ENCODE data around the gene SLC9A9. TPM values are rescaled to one million over a fixed set of nuclear protein-coding genes. Genes with fewer than 3 reads are reported as not detected.
"Not testable (repeated sequence)": the region's sequence is repeated elsewhere in the genome, so short reads cannot be mapped to it uniquely, and the experiment has no call there.

Gene SLC9A9
- total RNA-seq, 2 experiments from 2014 or later, result 1.3 to 1.6 TPM

DNA sequence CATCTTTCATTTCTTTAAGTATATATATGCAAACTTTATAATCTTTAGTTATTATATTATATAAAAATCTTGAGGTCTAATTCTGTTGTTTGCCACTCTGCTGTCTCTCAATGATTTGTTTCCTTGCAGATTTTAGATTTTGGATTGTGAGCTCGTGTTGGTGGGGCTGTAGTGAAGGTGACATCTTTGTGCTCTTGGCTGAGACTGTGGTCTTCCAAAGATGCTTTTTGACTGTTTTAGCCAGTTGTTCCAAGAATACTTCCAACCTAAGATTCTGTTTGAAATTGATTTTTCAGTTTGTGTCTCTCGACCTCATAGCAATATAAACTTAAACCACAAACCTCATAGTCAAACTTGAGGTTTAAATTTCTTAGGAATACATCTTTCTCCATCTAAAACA, 326.5 kb downstream of the SLC9A9 start:
- Mint-ChIP-seq H3K27ac (no peak overlapping the region), H3K4me3 (no peak overlapping the region), H3K4me1 (ENCODE audit: low read depth) (no peaks in the 10 kb centered on the region), H3K36me3 (peaks cover 7% of the 10 kb centered on the region), H3K27me3 (no peaks in the 10 kb centered on the region), H3K9me3 (peaks cover 4% of the 10 kb centered on the region)
- intact Hi-C loops (cut with micrococcal nuclease), result no loop called here
- DNase-seq, result no peak
- ChIA-PET CTCF (no interaction called here), POLR2A (no interaction called here)

DNA sequence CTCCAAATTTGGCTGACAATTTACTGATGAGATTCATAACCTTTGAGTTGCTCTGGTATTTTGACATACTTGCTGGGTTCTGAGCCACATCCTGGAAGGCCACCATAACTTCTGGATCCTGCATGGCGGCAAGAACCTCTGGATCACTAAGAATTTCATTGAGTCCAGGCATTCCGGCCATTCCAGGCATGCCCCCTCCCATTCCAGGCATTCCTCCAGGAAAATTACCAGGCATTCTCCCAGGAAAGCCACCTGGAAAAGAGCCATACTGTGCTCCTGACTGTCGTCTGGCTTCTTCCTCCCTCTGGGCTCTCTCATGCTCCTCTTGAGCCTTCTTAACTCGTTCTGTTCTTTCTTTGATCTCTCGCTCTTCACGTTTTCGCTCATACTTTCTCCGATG, 331.1 kb downstream of the SLC9A9 start:
- H3K4me3 Mint-ChIP-seq; H3K4me1 Mint-ChIP-seq (ENCODE audit: low read depth); CTCF ChIA-PET; POLR2A ChIA-PET; H3K9me3 Mint-ChIP-seq; DNase-seq; H3K27me3 Mint-ChIP-seq; H3K27ac Mint-ChIP-seq; intact Hi-C loops (cut with micrococcal nuclease); H3K36me3 Mint-ChIP-seq: not testable (repeated sequence)

DNA sequence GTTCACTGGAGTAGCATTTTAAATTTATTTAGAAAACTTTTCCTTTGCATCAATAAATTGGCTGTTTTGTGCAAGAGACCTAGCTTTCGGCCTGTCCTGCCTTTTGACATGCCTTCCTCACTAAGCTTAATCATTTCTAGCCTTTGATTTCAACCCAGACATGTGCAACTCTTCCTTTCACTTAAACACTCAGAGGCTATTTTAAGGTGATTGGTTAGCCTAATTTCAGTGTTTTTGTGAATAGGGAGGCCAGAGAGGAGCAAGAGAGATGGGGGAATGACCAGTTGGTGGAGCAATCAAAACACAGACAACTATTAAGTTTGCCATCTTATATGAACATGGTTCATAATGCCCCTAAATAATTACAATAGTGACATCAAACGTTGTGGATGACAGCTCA, 333.4 kb downstream of the SLC9A9 start:
- POLR2A ChIA-PET, result no interaction called here
- intact Hi-C loops (cut with micrococcal nuclease), result no loop called here
- no peaks in the 10 kb centered on the region for H3K27me3 Mint-ChIP-seq
- H3K9me3 Mint-ChIP-seq, result no peaks in the 10 kb centered on the region
- no peaks in the 10 kb centered on the region for H3K36me3 Mint-ChIP-seq
- H3K4me3 Mint-ChIP-seq, result no peak overlapping the region
- CTCF ChIA-PET, result interaction anchor here (1.1 kb wide), 1 partner anchor 11 kb away, joined by 3 read pairs; no protein-coding TSS in a partner anchor
- no peaks in the 10 kb centered on the region for H3K4me1 Mint-ChIP-seq (ENCODE audit: low read depth)
- no peak overlapping the region for H3K27ac Mint-ChIP-seq
- DNase-seq, result no peak

DNA sequence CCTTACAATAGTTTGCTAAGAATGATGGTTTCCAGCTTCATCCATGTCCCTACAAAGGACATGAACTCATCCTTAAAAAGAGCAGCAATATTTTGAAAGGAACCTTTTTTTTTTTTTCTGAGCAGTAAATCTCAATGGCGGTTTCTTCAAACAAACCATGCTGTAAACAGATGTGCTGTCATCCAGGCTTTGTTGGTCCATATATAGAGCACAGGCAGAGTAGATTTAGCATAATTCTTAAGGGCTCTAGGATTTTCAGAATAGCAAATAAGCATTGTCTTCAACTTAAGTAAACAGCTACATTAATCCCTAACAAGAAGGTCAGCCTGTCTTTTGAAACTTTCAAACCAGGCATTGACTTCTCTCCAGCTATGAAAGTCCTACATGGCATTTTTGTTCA, 334.2 kb downstream of the SLC9A9 start:
- Mint-ChIP-seq H3K27me3 (no peaks in the 10 kb centered on the region), H3K4me3 (no peak overlapping the region), H3K36me3 (no peaks in the 10 kb centered on the region), H3K4me1 (ENCODE audit: low read depth) (no peaks in the 10 kb centered on the region), H3K9me3 (no peaks in the 10 kb centered on the region), H3K27ac (no peak overlapping the region)
- intact Hi-C loops (cut with micrococcal nuclease), result no loop called here
- ChIA-PET CTCF (interaction anchor here (0.6 to 1.1 kb wide), 2 partner anchors 10 to 1012 kb away, joined by 3 read pairs; no protein-coding TSS in a partner anchor), POLR2A (no interaction called here)
- DNase-seq, result no peak

DNA sequence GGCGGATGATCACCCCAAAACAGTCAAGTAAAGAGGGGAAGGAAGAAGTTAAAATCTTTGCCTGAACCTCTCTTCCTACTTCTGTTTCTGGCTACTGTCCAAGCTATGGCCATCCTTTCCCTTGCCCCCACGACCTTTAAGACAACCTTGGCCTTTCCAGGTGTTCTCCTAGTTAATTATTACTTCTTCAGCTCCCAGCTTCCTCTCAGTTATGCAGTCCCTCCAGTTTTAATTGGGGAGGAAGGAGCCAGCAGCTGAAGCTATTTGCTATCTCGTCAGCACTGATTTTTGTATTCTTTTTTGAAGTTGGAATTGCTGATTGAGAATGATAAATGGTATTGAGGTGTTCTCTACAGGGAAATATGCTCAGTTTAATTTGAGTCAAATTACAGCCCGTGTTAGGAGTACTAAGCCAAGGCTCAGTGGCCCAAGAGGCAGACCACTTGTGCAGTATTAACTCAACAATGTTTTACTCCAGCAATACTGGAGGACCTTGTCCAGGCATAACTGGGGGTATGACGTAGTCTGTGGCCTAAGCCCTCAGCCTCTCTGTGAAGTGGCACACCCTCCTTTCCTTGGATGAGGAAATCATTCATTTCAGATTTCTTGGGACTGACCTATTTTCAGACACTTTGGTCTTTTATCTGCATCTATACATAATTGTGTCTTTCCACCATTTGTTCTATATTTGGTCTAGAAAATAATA, 336.9 kb downstream of the SLC9A9 start:
- CTCF ChIA-PET, result no interaction called here
- H3K9me3 Mint-ChIP-seq, result no peaks in the 10 kb centered on the region
- no peak overlapping the region for H3K4me3 Mint-ChIP-seq
- intact Hi-C loops (cut with micrococcal nuclease), result no loop called here
- no peaks in the 10 kb centered on the region for H3K4me1 Mint-ChIP-seq (ENCODE audit: low read depth)
- no peaks in the 10 kb centered on the region for H3K27me3 Mint-ChIP-seq
- no peak overlapping the region for H3K27ac Mint-ChIP-seq
- POLR2A ChIA-PET, result no interaction called here
- no peak for DNase-seq
- no peaks in the 10 kb centered on the region for H3K36me3 Mint-ChIP-seq

DNA sequence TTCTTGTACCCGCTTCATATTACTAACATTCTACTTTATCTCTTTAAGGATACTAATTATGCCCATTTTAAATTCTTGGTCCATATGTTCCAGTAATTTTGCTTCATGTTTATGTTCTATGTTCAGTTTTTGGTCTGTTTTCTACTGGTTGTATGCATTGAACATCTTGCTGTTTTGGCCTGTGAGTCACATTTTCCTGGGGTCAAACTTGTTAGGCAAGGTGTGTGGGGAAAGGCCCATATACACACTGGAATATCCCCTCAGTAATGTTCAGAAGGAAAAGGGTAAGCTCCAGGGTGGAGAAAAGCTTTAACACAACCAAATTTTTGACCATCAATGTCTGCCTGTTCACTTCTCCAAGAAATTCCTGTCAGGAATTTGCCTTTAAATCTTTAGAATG, 337.7 kb downstream of the SLC9A9 start:
- no peak for DNase-seq
- H3K27ac Mint-ChIP-seq, result no peak overlapping the region
- H3K9me3 Mint-ChIP-seq, result no peaks in the 10 kb centered on the region
- no peaks in the 10 kb centered on the region for H3K36me3 Mint-ChIP-seq
- ChIA-PET POLR2A (no interaction called here), CTCF (no interaction called here)
- H3K27me3 Mint-ChIP-seq, result no peaks in the 10 kb centered on the region
- intact Hi-C loops (cut with micrococcal nuclease), result no loop called here
- H3K4me3 Mint-ChIP-seq, result no peak overlapping the region
- no peaks in the 10 kb centered on the region for H3K4me1 Mint-ChIP-seq (ENCODE audit: low read depth)

DNA sequence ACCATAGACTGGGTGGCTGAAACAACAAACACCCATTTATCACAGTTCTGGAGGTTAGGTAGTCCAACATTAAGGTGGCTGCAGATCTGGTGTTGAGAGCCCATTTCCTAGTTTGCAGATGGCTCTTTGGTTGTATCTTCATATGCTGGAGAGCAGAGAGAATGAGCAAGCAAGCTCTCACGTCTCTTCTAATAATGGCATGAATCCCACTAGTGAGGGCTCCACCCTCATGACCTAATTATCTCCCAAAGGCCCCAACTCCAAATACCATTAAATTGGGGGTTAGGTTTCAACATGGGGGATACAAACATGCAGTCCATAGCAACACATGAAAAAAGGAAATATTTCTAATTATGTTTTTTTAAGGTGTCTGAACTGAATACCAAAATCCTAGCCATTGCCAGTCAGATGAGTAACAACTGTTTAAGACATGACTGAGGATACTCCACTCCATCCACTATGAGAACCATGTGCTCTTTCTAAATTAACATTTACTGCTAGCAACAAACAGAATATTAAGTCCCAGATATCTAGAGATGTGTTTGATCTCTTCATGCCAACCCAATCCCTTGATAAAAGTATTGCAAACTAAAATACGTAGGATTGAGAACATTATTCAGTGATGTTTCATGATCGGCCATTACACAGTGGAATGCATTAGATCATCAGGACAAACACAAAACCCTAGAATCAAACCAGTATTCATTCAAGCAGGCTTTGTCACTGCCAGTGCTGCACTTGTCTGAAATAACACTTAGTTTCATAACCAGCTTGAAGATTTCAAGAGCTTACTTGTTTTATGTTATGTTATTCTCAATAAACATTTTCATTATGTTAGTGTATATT, 340.3 kb downstream of the SLC9A9 start:
- ChIA-PET CTCF (no interaction called here), POLR2A (no interaction called here)
- Mint-ChIP-seq H3K4me1 (ENCODE audit: low read depth) (no peaks in the 10 kb centered on the region), H3K27me3 (no peaks in the 10 kb centered on the region), H3K27ac (no peak overlapping the region), H3K9me3 (no peaks in the 10 kb centered on the region), H3K4me3 (no peak overlapping the region), H3K36me3 (no peaks in the 10 kb centered on the region)
- DNase-seq, result no peak
- intact Hi-C loops (cut with micrococcal nuclease), result no loop called here

DNA sequence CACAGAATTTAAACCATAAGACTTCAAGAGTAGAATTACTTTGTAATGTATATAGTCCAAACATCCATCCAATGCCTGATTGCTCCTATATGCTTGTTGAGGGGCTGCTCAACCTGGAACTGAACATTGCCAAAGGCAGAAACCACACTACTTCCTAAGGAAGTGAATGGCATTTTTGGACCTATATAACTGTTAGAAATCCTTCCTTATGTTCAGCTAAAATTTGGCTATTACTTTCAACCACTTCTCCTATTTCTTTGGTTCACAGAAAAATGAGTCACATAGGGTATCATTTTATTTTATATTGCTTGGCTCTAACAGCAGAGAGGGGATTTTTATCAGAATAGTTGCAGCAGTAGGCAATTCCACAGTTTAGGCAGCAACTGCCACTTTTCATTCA, 342.1 kb downstream of the SLC9A9 start:
- no peak for DNase-seq
- Mint-ChIP-seq H3K9me3 (no peaks in the 10 kb centered on the region), H3K27ac (no peak overlapping the region), H3K4me3 (no peak overlapping the region), H3K27me3 (no peaks in the 10 kb centered on the region), H3K36me3 (no peaks in the 10 kb centered on the region), H3K4me1 (ENCODE audit: low read depth) (no peaks in the 10 kb centered on the region)
- ChIA-PET POLR2A (no interaction called here), CTCF (no interaction called here)
- intact Hi-C loops (cut with micrococcal nuclease), result no loop called here

DNA sequence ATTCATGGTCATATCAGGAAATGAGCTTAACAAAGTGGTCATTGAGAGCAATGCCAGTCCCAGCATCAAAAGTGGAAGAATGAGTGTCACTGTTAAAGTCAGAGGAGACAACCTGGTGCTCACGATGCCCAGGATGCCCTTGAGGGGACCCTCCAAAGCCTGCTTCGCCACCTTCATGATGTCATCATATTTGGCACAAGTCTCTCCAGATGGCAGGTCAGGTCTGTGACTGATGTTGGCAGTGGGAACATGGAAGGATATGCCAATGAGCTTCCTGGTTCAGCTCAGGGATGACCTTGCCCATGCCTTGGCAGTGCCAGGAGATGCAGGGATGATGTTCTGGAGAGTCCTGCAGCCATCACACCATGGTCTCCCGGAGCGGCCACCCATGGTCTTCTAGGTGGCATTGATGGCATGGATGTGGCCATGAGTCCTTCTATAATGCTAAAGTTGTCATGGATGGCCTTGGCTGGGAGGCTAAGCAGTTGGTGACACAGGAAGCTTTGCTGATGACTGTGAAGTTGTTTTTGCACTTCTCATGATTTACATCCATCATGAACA, 344.9 kb downstream of the SLC9A9 start:
- Mint-ChIP-seq H3K4me1 (ENCODE audit: low read depth) (no peaks in the 10 kb centered on the region), H3K9me3 (no peaks in the 10 kb centered on the region), H3K27ac (no peak overlapping the region), H3K4me3 (no peak overlapping the region), H3K36me3 (no peaks in the 10 kb centered on the region), H3K27me3 (no peaks in the 10 kb centered on the region)
- intact Hi-C loops (cut with micrococcal nuclease), result no loop called here
- DNase-seq, result no peak
- POLR2A ChIA-PET, result no interaction called here
- CTCF ChIA-PET, result interaction anchor here (1.5 kb wide), 1 partner anchor 11 kb away, joined by 3 read pairs; no protein-coding TSS in a partner anchor

DNA sequence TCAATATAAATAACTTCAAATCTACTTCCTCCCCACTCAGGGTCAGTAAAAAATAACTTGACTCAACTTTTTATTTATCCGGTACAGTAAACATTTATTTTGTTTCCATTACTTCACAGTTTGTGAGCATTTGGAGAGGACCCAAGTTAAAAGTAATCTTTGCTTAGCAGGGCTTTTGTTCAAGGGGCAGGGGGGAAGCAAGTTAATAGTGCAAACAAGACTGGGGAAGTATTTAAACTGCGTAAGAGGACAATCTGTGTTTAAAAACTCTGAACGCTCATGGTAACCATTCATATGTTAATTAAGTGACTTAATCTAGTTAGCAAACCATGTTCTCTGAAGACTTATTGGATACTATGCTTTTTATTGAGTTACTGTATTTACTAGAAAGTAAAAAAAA, 346.2 kb downstream of the SLC9A9 start:
- H3K4me3 Mint-ChIP-seq, result no peak overlapping the region
- DNase-seq, result no peak
- POLR2A ChIA-PET, result no interaction called here
- H3K4me1 Mint-ChIP-seq (ENCODE audit: low read depth), result no peaks in the 10 kb centered on the region
- no peak overlapping the region for H3K27ac Mint-ChIP-seq
- CTCF ChIA-PET, result no interaction called here
- no peaks in the 10 kb centered on the region for H3K27me3 Mint-ChIP-seq
- intact Hi-C loops (cut with micrococcal nuclease), result no loop called here
- no peaks in the 10 kb centered on the region for H3K9me3 Mint-ChIP-seq
- H3K36me3 Mint-ChIP-seq, result no peaks in the 10 kb centered on the region

DNA sequence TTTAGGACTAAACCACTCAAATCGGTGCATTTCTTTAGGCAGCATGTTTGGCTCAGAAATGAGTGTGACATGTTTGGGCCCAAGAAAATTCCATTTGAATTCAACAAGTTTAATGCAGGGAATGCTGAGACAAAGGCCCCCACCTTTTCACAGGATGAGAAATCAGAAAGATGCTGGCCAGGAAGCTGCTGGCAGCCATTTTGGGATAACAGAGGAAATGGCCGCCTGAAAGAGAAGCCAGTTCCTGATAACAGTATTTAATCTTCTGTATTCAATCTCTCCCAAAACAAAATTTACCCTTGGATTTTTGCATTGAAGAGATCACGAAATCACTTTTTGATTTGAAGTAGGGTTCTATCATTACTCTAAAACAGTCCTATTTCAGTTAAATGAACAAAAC, 350.9 kb downstream of the SLC9A9 start:
- intact Hi-C loops (cut with micrococcal nuclease), result no loop called here
- ChIA-PET CTCF (no interaction called here), POLR2A (interaction anchor here (0.6 kb wide), 1 partner anchor 114 kb away, joined by 4 read pairs; no protein-coding TSS in a partner anchor)
- H3K27ac Mint-ChIP-seq, result no peak overlapping the region
- H3K4me3 Mint-ChIP-seq, result no peak overlapping the region
- peaks cover under 1% of the 10 kb centered on the region for H3K36me3 Mint-ChIP-seq
- no peaks in the 10 kb centered on the region for H3K4me1 Mint-ChIP-seq (ENCODE audit: low read depth)
- no peak for DNase-seq
- H3K9me3 Mint-ChIP-seq, result no peaks in the 10 kb centered on the region
- no peaks in the 10 kb centered on the region for H3K27me3 Mint-ChIP-seq

DNA sequence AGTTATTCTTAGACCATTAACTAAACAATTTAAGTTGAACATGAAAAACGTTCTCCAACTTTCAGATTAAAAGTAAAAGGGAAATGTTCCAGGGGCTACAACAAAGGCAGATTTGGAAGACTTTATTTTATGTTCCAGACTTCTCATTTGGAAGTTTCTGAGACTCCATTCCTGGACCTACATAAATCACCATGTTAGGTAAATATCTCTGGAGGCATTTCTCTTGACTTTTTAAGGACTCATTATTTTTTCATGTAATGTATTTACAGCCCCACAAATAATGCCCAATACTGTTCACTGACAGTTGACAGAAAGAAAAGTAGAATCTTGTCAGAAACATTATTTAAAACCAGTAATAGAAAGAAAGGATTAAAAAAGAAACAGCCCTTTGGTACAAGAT, 352.1 kb downstream of the SLC9A9 start:
- CTCF ChIA-PET, result no interaction called here
- Mint-ChIP-seq H3K4me3 (no peak overlapping the region), H3K27ac (no peak overlapping the region), H3K36me3 (peaks cover 3% of the 10 kb centered on the region), H3K27me3 (no peaks in the 10 kb centered on the region), H3K4me1 (ENCODE audit: low read depth) (no peaks in the 10 kb centered on the region), H3K9me3 (no peaks in the 10 kb centered on the region)
- POLR2A ChIA-PET, result no interaction called here
- DNase-seq, result no peak
- intact Hi-C loops (cut with micrococcal nuclease), result no loop called here

DNA sequence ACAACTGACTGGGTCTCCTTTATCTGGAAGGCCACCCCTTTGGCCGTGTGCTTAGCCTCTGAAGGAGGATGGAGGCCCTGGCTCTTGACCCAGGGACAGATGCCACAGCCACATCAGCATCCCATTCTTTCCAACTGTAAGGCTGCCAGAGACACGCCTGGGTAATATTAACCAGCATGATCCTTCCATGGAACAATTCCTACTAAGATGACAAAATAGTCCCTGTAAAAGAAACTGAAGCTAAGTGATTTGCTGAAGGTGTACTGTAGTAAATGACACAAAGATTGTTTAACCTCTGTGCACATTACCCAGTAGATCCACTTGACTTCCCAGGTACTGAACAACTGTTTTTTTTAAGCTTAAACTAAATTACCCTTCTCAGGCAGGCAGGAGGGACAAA, 352.7 kb downstream of the SLC9A9 start:
- no peak overlapping the region for H3K27ac Mint-ChIP-seq
- ChIA-PET POLR2A (no interaction called here), CTCF (no interaction called here)
- intact Hi-C loops (cut with micrococcal nuclease), result no loop called here
- H3K36me3 Mint-ChIP-seq, result peaks cover 4% of the 10 kb centered on the region
- H3K27me3 Mint-ChIP-seq, result no peaks in the 10 kb centered on the region
- no peaks in the 10 kb centered on the region for H3K9me3 Mint-ChIP-seq
- no peak overlapping the region for H3K4me3 Mint-ChIP-seq
- H3K4me1 Mint-ChIP-seq (ENCODE audit: low read depth), result no peaks in the 10 kb centered on the region
- no peak for DNase-seq
